ENCODE data around the gene SVOP. TPM values are rescaled to one million over a fixed set of nuclear protein-coding genes. Genes with fewer than 3 reads are reported as not detected.

SVOP gene
- total and polyA plus RNA-seq, 2 of the 4 experiments (the other 2 are of a cell fraction): not detected

- H4K8ac ChIP-seq (ENCODE audit: low read depth in 2 of 2, low read length in 2 of 2): no peak overlapping the region
- H3K9me1 ChIP-seq (ENCODE audit: insufficient read depth, low read length): no peaks in the 10 kb centered on the region
- intact Hi-C loops (cut with micrococcal nuclease): no loop called here
- no peak overlapping the region for H2BK120ac ChIP-seq (ENCODE audit: low read depth, low read length)
- in situ Hi-C loops (cut with MboI; ENCODE audit: low sequenced_read_pairs): no loop called here
- no peak overlapping the region for H3K27ac ChIP-seq (ENCODE audit: insufficient read depth, low read length)
- no peaks in the 10 kb centered on the region for H3K79me1 ChIP-seq (ENCODE audit: low read depth in 1 of 2, low read length in 2 of 2)
- no CpG with 5 or more reads among the region's 1 CpG for WGBS, 2 experiments (ENCODE audit: extremely low coverage in 2 of 2, insufficient read length in 1 of 2)
- no peak overlapping the region for H2BK15ac ChIP-seq (ENCODE audit: low read depth, low read length)
- no peak overlapping the region for H2AK5ac ChIP-seq (ENCODE audit: low read depth, low read length)
- TF ChIP-seq, protein P1, sequence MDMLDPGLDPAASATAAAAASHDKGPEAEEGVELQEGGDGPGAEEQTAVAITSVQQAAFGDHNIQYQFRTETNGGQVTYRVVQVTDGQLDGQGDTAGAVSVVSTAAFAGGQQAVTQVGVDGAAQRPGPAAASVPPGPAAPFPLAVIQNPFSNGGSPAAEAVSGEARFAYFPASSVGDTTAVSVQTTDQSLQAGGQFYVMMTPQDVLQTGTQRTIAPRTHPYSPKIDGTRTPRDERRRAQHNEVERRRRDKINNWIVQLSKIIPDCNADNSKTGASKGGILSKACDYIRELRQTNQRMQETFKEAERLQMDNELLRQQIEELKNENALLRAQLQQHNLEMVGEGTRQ (IDR thresholded peaks at IDR 0.05; ENCODE audit: low read depth, low read length): no peak
- no peak for TF ChIP-seq ELK1 (IDR thresholded peaks at IDR 0.05; ENCODE audit: borderline replicate concordance, low read depth, low read length)
- no peak for TF ChIP-seq SMC3 (IDR thresholded peaks at IDR 0.05; ENCODE audit: low read depth, low read length)
- TF ChIP-seq RFX5 (IDR thresholded peaks at IDR 0.05; ENCODE audit: low read depth, low read length): no peak
- TF ChIP-seq BHLHE40 (IDR thresholded peaks at IDR 0.05; ENCODE audit: low read depth, low read length): no peak
- no peak for TF ChIP-seq NFE2L2 (IDR thresholded peaks at IDR 0.05; ENCODE audit: low read depth, low read length)
- TF ChIP-seq CEBPB (IDR thresholded peaks at IDR 0.05; ENCODE audit: low read depth, low read length): no peak
- TF ChIP-seq FOS (IDR thresholded peaks at IDR 0.05; ENCODE audit: low read depth, low read length): no peak
- no peak for TF ChIP-seq MAZ (IDR thresholded peaks at IDR 0.05; ENCODE audit: borderline replicate concordance, low read depth, low read length)
- TF ChIP-seq MAFK (IDR thresholded peaks at IDR 0.05; ENCODE audit: low read depth, low read length): no peak
- no peak for TF ChIP-seq POLR2A (IDR thresholded peaks at IDR 0.05; ENCODE audit: low read depth, low read length)
- TF ChIP-seq CTCF (conservative IDR thresholded peaks at IDR 0.05; ENCODE audit: low read depth, low read length): no peak
- no peak for TF ChIP-seq RCOR1 (IDR thresholded peaks at IDR 0.05; ENCODE audit: insufficient replicate concordance, low read length)
- no peak for TF ChIP-seq MXI1 (IDR thresholded peaks at IDR 0.05; ENCODE audit: borderline replicate concordance, low read depth, low read length)
- no peak for TF ChIP-seq CHD1 (IDR thresholded peaks at IDR 0.05; ENCODE audit: low read depth, low read length)
- no peak for TF ChIP-seq RAD21 (IDR thresholded peaks at IDR 0.05; ENCODE audit: low read length)
- H2BK5ac ChIP-seq (ENCODE audit: low read depth, low read length, poor library complexity, severe bottlenecking): no peak overlapping the region
- H2AK9ac ChIP-seq (replicated peaks; ENCODE audit: low read depth, low read length, poor library complexity): no peak overlapping the region
- H3K36me3 ChIP-seq (ENCODE audit: control insufficient read depth, insufficient read depth, low read length): no peaks in the 10 kb centered on the region
- H3K9me3 ChIP-seq (ENCODE audit: control insufficient read depth, insufficient read depth, low read length): no peaks in the 10 kb centered on the region
- no peak overlapping the region for H3K9ac ChIP-seq (ENCODE audit: low read depth, low read length)
- H4K20me1 ChIP-seq (ENCODE audit: insufficient read depth, low read length): no peaks in the 10 kb centered on the region
- H3K18ac ChIP-seq (ENCODE audit: low read depth, low read length): no peak overlapping the region
- no peak overlapping the region for H3K23ac ChIP-seq (ENCODE audit: low read depth, low read length)
- no peak overlapping the region for H3K4ac ChIP-seq (ENCODE audit: low read depth, low read length)
- dilution Hi-C loops (cut with HindIII; ENCODE audit: low sequenced_read_pairs, unreplicated experiment): no loop called here
- no peak overlapping the region for H3K14ac ChIP-seq (replicated peaks; ENCODE audit: low read depth, low read length)
- no peak for ATAC-seq (ENCODE audit: low read depth)
- no peak overlapping the region for H3K56ac ChIP-seq (ENCODE audit: extremely low read depth, insufficient read depth, low read length)
- DNase-seq: no peak
- H4K5ac ChIP-seq (ENCODE audit: low read depth, low read length): no peak overlapping the region
- peaks cover 34% of the 10 kb centered on the region for H3K27me3 ChIP-seq (ENCODE audit: control insufficient read depth, insufficient read depth, low read length)
- no peak overlapping the region for H2BK20ac ChIP-seq (ENCODE audit: low read depth, low read length)
- H3K4me3 ChIP-seq (ENCODE audit: insufficient read depth, low read depth, low read length): no peak overlapping the region
- ChIA-PET CTCF (interaction anchor here (1.7 kb wide), 1 partner anchor 10 kb away, joined by 9 read pairs; no protein-coding TSS in a partner anchor), POLR2A (ENCODE audit: unreplicated experiment) (no interaction called here)
- no peak overlapping the region for H4K91ac ChIP-seq (ENCODE audit: insufficient read depth, low read depth, low read length)
- no peaks in the 10 kb centered on the region for H3K4me1 ChIP-seq (ENCODE audit: control insufficient read depth, insufficient read depth, low read length)
- H2AFZ ChIP-seq (replicated peaks; ENCODE audit: low read length, poor library complexity): no peak overlapping the region
- H3K4me2 ChIP-seq (ENCODE audit: low read depth, low read length): no peak overlapping the region
- BruUV-seq (replicated peaks): no TSS peak
Observed at GRCh38 chr12:108940138-108940537, 80.7 kb downstream of the SVOP start.
